HPDE6-E6E7 (cell line): ENCODE measurements around the gene PHRF1.
"Not testable (repeated sequence)": the region's sequence is repeated elsewhere in the genome, so short reads cannot be mapped to it uniquely, and the experiment has no call there.

Experiments
- DNase-seq: peaks from one replicate; pipeline ENCODE4 v3.0.0; 2011; ENCODE audit warnings: missing footprints; ENCODE audit errors: extremely low spot score

PHRF1 gene

DNA sequence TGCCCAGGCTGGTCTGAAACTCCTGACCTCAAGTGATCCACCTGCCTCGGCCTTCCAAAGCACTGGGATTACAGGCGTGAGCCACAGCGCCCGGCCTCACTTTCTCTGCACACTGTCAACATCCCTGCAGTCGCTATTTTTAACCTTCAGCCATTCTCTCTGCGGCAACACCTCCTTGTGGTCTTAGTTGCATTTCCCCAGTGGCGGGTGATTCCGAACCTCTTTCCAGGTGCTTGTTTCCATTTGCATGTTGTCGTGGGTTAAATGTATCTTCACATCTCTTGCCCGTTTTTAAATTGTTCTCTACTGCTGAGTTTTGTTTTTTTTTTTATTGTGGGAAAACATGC, 52.9 kb downstream of the PHRF1 start:
- no peak for DNase-seq

DNA sequence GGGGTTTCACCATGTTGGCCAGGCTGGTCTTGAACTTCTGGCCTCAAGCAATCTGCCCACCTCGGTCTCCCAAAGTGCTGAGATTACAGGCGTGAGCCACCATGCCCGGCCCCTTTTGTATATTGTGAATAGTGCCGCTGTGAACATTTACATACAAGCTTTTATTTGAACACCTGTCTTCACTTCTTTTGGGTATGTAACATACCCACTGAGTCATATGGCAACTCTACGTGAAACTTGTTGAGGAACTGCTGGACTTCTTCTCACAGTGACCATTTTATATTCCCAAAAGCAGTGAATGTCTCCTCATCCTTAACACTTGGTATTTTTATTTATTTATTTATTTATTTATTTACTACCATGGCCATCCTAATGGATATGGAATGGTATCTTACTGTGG, 54.6 kb downstream of the PHRF1 start:
- DNase-seq = no peak

DNA sequence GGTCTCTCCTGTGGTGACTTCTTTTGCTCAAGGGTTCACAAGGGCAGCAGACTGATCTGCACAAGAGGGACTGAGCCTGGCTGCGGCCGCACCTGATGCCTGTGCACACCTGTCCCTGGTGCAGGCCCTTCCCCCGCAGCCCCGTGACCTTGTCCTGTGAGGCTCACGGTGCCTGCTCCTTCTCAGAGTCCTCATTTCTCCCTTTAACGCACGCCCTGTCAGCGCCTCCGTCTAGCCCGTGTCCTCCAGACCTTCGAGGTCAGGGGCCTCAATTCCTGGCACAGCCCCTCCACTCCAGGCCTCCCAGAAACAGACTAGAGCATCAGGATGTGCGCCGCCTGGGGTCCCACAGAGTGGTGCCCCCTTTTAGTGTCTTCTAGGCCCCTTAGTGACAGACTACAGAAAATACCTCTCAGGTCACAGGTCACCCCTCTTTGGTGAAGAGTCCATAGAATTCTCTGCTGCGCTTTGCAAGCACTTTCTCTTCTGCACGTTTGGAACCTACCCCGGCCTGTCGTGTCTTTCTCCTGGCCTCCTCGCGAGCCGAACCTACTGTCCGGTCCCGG, 59.8 kb downstream of the PHRF1 start:
- DNase-seq = no peak

DNA sequence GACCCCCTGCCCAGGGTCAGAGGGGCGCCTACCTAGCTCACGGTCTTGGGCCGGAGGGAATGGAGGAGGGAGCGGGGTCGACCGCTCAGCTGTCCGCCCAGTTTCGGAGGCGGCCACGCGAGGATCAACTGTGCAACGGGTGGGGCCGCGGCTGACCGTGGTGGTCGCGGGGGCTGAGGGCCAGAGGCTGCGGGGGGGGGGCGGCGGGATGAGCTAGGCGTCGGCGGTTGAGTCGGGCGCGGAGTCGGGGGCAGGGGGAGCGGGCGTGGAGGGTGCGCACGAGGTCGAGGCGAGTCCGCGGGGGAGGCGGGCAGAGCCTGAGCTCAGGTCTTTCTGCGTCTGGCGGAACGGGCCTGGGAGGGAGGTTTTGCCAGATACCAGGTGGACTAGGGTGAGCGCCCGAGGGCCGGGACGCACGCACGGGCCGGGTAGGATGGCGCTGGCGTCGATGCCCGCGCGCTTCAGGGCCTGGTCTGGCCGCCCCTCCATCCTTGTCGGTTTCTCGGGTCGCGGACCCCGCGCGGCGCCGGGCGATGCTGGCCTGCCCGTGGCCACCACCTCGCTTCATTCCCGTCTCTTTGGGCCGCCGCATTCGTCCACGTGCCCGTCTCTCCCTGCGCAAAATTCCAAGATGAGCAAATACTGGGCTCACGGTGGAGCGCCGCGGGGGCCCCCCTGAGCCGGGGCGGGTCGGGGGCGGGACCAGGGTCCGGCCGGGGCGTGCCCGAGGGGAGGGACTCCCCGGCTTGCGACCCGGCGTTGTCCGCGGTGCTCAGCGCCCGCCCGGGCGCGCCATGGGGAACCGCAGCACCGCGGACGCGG, 60.5 kb downstream of the PHRF1 start, which contains the start of gene DRD4:
DRD4 (plus strand) TSS at position 759 of the 822 bp plus-strand sequence; CDS start at position 795, 36 bp downstream.
- no peak for DNase-seq

DNA sequence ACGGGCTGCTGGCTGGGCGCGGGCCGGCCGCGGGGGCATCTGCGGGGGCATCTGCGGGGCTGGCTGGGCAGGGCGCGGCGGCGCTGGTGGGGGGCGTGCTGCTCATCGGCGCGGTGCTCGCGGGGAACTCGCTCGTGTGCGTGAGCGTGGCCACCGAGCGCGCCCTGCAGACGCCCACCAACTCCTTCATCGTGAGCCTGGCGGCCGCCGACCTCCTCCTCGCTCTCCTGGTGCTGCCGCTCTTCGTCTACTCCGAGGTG, 61.0 kb downstream of the PHRF1 start:
- DNase-seq = no peak

DNA sequence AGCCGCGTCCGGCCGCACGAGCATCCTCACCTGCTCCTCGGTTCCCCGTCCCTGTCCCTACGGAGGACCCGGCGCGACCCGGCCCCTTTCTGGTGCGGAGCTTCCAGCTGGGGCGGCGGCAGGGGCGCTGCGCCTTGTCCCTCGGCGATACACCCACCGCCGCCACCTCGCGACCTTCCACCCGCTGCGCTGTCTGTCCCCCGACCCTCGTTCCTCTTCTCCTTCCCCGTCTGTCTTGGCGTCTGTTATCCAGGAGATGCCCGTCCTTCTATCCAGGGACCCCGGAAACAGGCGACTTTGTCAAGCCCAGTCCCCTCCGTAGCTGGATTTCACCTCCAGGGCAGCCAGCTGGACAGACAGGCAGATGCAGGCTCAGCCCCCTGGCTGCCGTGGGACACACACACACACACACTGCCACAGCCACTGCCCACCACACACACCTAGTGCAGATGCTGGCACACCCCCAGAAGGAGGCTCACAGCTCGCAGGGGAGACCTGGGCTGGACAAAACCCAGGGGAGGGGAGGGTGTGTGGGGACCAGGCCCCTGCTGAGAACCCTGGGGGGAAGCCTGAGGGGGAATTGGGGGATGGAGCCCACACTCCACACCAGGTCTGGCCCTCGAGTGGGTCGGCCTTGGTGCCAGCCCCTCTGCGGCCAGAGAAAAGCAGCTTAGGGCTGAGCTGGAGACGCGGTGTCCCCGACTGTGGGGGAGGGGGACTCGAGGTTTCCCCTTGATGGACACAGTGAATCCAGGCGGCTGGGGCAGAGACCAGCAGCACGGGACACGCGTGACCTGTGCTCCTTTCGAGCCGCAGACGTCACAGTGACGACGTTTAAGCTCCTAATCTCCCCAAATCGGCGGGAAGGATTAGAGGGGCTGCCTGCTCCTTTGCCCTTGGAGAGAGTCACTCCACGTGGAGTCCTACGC, 61.6 kb downstream of the PHRF1 start:
- no peak for DNase-seq

DNA sequence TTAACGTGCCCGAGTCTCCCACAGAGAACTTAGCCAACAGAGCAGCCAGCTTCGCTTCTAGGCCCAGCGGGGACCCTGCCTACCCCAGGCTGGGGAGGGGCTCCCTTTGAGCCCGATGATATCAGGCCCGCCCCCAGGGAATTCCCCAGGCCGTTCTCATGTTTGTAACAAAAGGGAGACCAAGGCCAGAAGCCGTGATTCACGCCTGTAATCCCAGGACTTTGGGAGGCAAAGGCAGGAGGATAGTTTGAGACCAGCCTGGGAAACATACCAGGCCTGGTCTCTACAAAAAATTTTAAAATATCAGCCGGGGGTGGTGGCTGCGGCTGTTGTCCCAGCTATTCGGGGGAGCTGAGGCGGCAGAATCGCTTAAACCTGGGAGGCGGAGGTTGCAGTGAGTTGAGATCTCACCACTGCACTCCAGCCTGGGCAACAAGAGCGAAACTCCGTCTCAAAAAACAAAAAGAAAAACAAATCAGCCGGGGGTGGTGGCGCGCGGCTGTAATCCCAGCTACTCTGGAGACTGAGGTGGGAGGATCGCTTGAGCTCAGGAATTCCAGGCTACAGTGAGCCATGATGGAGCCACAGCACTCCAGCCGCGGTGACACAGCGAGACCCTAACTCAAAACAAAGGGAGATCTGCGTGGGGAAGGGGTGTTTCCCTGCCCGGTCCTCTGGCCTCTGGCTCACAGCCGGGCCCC, 62.5 kb downstream of the PHRF1 start:
- DNase-seq = no peak

DNA sequence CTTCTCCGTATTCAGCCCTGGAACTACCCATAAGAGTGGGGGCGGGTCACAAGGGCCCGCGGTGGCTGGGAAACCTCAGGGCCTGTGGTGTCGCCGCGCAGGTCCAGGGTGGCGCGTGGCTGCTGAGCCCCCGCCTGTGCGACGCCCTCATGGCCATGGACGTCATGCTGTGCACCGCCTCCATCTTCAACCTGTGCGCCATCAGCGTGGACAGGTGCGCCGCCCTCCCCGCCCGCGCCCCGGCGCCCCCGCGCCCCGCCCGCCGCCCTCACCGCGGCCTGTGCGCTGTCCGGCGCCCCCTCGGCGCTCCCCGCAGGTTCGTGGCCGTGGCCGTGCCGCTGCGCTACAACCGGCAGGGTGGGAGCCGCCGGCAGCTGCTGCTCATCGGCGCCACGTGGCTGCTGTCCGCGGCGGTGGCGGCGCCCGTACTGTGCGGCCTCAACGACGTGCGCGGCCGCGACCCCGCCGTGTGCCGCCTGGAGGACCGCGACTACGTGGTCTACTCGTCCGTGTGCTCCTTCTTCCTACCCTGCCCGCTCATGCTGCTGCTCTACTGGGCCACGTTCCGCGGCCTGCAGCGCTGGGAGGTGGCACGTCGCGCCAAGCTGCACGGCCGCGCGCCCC, 63.2 kb downstream of the PHRF1 start:
- DNase-seq = no peak

DNA sequence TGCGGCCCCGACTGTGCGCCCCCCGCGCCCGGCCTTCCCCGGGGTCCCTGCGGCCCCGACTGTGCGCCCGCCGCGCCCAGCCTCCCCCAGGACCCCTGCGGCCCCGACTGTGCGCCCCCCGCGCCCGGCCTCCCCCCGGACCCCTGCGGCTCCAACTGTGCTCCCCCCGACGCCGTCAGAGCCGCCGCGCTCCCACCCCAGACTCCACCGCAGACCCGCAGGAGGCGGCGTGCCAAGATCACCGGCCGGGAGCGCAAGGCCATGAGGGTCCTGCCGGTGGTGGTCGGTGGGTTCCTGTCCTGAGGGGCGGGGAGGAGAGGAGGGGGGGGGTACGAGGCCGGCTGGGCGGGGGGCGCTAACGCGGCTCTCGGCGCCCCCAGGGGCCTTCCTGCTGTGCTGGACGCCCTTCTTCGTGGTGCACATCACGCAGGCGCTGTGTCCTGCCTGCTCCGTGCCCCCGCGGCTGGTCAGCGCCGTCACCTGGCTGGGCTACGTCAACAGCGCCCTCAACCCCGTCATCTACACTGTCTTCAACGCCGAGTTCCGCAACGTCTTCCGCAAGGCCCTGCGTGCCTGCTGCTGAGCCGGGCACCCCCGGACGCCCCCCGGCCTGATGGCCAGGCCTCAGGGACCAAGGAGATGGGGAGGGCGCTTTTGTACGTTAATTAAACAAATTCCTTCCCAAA, 63.9 kb downstream of the PHRF1 start:
- DNase-seq = no peak

DNA sequence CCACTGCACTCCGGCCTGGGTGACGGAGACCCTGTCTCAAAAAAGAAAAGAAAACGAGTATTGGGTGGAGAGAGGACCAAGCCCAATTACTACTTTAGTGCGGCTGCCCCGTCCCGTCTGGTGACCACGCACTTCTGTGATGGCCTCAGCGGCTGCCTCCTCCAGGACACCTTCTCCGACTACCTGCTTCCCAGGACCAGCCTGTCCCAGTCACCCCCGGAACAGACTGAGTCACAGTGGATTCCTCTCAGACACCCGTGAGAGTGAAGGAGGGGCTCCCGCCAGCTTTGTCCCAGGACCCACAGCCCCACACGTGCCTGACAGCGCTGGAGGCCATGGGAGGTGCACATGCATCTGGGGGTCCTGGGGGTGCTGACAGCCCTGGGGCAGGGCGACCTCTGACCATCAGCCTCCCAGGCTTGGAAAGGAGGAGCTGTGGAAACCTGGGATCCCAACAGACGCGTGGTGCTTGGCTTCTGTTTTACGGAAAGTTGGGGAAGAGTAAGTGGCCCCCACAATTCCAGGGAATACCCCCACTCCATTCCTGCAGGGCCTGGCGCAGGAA, 65.6 kb downstream of the PHRF1 start:
- no peak for DNase-seq

DNA sequence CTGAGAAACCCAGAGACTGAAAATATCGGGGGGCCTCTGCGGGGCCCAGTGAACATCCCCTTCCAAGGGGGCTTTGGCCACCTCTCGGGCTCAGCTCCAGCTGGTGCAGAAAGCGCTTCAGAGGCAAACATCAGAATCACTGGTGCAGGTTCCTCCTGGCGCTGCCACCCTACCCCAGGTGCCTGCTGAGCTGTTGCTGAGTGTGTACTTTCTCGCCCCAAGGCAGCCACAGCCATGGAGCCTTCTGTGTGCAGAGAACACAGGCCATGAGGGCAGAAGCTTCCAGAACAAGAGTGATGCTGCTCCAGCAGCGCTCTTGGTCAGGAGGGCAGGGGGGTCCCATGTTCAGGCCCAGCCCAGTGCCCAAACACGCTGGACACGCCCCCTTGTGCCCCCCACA, 67.1 kb downstream of the PHRF1 start:
- DNase-seq = no peak

DNA sequence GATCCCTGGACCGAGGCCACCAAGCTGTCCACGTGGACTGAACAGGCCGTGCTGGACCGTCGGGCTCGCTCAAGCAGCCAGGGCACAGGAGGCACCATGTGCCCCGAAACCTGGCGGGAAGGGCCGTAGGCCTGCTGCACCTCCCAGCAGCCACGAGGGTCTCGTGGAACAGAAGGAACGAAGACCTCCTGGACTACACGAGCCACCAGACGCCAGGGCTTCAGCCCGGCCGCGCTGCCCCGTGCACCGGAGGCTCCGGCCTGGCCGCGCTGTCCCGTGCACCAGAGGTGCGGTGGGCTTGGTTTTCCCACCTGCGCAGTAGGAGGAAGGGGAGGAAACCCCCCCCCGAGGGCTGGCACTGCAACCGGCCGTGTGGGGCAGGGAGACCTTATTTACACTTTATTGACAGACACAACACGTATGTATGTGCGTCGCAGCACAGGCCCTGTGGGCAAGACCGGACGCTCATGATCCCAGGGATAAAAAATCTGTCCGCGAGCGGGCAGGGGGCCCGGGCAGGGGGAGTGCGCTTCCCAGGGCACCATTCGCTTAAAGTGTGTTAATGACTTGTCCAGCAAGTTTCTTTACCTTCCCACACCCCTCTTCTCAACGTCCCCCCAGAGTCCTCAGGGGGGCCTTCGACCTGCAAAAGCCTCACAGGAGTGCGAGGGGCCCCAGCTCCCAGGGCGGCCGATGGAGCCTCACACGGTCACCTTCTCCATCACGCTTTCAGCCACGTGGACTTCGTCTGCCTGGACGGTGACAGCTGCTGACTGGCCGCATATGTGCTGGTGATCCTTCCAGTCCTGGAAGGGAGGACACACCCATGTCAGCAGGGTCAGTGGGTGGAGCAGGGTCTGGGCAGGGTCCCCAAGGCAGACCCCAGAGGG, 67.8 kb downstream of the PHRF1 start:
- no peak for DNase-seq

DNA sequence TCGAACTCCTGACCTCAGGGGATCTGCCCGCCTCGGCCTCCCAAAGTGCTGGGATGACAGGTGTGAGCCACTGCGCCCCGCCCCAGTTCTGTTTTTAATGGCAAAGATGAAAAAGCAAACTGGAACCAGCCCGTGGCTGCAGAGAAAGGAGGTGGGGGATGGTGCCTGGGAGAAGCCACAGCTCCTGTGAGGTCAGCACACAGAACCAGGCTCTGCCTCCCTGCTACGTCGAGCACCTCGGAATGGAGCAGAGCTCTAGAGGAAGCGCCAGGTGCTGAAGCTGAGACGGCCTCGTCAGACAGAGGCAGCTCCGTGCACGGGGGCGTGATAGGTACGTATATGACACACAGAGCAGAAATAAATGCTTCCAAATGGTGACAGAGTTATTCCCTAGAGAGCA, 69.3 kb downstream of the PHRF1 start:
- no peak for DNase-seq

DNA sequence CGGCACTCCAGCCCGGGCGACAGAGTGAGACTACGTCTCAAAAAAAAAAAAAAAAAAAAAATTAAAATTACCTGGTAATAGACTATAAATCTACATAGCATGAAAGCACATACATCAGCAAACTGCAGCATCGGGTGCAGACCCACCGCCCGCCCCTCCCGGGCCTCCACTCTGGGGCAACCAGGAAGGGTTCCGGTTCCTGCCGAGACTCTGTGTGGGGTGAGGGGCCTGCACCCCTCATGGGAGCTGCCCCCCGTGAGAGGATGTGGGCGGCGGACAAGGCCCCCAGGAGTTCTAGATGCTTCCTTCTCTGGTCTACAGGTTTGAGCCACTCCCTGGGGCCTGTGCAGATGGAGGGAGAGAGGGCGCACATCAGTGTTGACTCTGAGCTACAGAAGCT, 69.9 kb downstream of the PHRF1 start:
- no peak for DNase-seq

DNA sequence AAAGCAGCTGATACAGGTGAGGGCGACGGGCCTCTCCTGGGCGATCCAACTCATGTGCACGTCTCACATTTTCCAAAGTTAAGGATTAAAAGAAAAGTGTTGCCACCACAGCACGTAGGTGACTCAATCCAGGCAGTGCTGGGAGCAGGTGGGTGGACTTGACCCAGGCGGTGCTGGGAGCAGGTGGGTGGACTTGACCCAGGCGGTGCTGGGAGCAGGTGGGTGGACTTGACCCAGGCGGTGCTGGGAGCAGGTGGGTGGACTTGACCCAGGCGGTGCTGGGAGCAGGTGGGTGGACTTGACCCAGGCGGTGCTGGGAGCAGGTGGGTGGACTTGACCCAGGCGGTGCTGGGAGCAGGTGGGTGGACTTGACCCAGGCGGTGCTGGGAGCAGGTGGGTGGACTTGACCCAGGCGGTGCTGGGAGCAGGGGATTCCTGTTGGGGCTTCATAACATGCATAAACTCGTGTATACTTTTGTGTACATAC, 71.4 kb downstream of the PHRF1 start:
- not testable (repeated sequence) for DNase-seq

DNA sequence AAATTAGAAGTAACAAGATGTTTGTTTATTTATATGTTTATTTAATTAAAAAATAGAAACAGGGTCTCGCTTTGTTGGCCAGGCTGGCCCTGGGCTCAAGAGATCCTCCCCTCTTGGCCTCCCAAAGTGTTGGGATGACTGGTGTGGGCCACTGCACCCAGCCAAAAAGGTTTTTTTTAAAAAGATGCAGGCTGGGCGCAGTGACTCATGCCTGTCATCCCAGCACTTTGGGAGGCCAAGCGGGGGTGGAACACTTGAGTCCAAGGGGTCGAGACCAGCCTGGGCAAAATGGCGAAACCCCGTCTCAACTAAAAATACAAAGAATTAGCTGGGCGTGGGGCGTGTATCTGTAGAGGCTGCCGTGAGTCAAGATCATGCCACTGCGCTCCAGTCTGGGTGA, 74.2 kb downstream of the PHRF1 start:
- DNase-seq = no peak

DNA sequence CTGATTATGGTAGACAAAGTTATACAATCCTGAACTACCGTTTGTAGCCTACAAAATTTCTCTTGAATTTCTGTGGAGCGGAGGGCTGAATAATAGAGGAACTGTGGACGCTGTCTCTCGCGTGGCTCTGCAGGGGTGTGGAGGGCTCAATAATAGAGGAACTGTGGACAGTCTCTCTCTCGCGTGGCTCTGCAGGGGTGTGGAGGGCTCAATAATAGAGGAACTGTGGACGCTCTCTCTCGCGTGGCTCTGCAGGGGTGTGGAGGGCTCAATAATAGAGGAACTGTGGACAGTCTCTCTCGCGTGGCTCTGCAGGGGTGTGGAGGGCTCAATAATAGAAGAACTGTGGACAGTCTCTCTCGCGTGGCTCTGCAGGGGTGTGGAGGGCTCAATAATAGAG, 76.9 kb downstream of the PHRF1 start:
- DNase-seq = not testable (repeated sequence)

DNA sequence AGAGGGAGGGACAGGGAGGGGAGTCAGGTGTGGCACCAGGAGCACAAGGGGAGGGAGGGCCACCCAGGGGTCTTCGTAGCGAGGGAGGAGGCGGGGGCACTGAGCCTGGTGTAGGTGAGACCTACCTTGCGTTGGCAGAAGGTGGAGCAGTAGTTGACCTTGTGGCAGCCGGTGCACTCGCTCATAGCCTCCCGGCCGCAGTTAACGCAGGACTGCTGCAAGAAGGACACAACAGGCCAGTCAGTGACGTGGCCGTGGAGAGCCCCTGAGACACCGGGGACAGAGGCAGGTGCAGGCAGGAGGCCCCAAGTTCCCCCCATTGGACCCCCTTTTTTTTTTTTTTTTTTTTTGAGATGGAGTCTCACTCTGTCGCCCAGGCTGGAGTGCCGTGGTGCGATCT, 77.6 kb downstream of the PHRF1 start:
- no peak for DNase-seq

DNA sequence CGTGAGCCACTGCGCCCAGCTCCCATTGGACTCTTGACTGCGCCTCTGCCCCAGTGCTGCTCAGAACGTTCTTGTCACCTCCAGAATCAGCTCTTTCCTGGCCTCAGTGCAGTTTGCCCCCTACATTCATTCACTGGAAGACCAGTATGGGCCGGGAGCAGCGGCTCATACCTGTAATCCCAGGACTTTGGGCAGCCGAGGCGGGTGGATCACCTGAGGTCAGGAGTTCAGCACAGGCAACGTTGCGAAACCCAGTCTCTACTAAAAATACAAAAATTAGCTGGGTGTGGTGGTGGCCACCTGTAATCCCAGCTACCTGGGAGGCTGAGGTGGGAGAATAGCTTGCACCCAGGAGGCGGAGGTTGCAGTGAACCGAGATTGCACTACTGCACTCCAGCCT, 78.2 kb downstream of the PHRF1 start:
- not testable (repeated sequence) for DNase-seq
